ENCODE results near the gene CCDC91.

The CCDC91 gene

DNA sequence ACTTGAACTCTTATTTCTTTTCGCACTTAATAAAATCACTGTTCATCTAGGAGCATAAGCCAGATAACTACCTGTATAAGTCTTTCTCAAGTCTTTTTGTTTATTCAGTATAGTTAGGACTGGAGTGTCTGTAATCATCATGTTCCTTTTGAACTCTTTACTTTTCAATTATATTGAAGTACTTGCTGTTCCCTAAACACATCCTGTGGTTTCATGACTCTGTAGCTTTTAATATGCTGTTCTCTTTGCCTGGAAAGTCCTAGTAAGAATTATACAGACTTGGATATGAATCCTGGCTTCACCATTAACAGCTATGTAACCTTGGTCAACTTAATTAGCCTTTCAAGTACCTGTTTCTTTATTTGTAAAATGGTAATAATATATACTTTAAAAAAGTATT lies 88.2 kb downstream of the CCDC91 start:
- Histone ChIP-seq H3K36me3 (ENCODE audit: control insufficient read depth in 4 of 4, insufficient read depth in 4 of 4, low read length in 3 of 4) (peaks cover 0 to 3% (median 1%) of the 10 kb centered on the region in 4 experiments), H3K9me3 (ENCODE audit: control extremely low read depth in 1 of 5, control insufficient read depth in 4 of 5, insufficient read depth in 2 of 5, low read depth in 1 of 5, low read length in 4 of 5) (peaks cover 0 to 10% (median 0%) of the 10 kb centered on the region in 5 experiments), H3K4me1 (ENCODE audit: control extremely low read depth in 1 of 4, control insufficient read depth in 4 of 4, insufficient read depth in 4 of 4, low read length in 3 of 4) (no peaks in the 10 kb centered on the region), H3K27me3 (replicated peaks in 2 of 5; ENCODE audit: control insufficient read depth in 4 of 5, insufficient read depth in 5 of 5, low read length in 4 of 5) (no peaks in the 10 kb centered on the region), H3K27ac (ENCODE audit: insufficient read depth in 1 of 2, low read depth in 1 of 2, low read length in 2 of 2, poor library complexity in 1 of 2, severe bottlenecking in 2 of 2) (no peak overlapping the region), H3K4me3 (ENCODE audit: control insufficient read depth in 1 of 7, extremely low read depth in 1 of 7, insufficient read depth in 4 of 7, low read depth in 2 of 7, low read length in 6 of 7) (no peak overlapping the region)
- ChIA-PET CTCF (no interaction called here), POLR2A (no interaction called here)
- WGBS (ENCODE audit: insufficient coverage): no CpG with 5 or more reads among the region's 1 CpG
- DNase-seq: no peak

DNA sequence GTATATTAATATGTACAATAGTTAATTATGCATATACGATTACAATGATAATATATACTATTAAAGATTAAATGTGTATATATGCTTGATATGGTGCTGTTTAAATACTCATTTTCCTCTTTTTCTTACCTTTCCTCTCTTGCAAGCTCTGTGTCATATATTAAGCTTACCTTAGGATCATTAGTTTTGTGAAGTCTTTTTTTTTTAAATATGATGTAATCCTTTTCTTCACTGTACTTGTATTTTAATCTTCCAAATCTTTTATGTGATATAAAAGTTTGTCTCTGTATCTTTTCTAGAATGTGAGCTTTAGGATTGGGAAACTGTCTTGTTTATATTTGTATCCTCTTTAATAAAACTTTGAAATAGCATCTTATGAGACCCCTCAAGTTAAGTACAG lies 88.7 kb downstream of the CCDC91 start:
- no CpG with 5 or more reads among the region's 1 CpG for WGBS (ENCODE audit: insufficient coverage)
- Histone ChIP-seq H3K4me1 (ENCODE audit: control extremely low read depth in 1 of 4, control insufficient read depth in 4 of 4, insufficient read depth in 4 of 4, low read length in 3 of 4) (no peaks in the 10 kb centered on the region), H3K4me3 (ENCODE audit: control insufficient read depth in 1 of 7, extremely low read depth in 1 of 7, insufficient read depth in 4 of 7, low read depth in 2 of 7, low read length in 6 of 7) (no peak overlapping the region), H3K36me3 (ENCODE audit: control insufficient read depth in 4 of 4, insufficient read depth in 4 of 4, low read length in 3 of 4) (peaks cover 0 to 3% (median 1%) of the 10 kb centered on the region in 4 experiments), H3K9me3 (ENCODE audit: control extremely low read depth in 1 of 5, control insufficient read depth in 4 of 5, insufficient read depth in 2 of 5, low read depth in 1 of 5, low read length in 4 of 5) (peaks cover 0 to 14% (median 0%) of the 10 kb centered on the region in 5 experiments), H3K27me3 (replicated peaks in 2 of 5; ENCODE audit: control insufficient read depth in 4 of 5, insufficient read depth in 5 of 5, low read length in 4 of 5) (no peaks in the 10 kb centered on the region), H3K27ac (ENCODE audit: insufficient read depth in 1 of 2, low read depth in 1 of 2, low read length in 2 of 2, poor library complexity in 1 of 2, severe bottlenecking in 2 of 2) (no peak overlapping the region)
- DNase-seq: no peak
- POLR2A ChIA-PET: no interaction called here
- CTCF ChIA-PET: no interaction called here

DNA sequence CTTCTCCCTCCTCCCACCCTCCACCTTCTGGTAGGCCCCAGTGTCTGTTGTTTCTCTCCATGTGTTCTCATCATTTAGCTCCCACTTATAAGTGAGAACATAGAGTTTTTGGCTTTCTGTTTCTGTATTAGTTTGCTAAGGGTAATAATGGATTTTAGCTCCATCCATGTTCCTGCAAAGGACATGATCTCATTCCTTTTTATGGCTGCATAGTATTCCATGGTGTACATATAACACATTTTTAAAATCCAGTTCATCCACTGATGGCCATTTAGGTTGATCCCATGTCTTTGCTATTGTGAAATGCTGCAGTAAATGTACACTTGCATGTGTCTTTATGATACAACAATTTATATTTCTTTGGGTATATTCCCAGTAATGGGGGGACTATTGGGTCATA lies 96.1 kb downstream of the CCDC91 start:
- POLR2A ChIA-PET: no interaction called here
- H3K27ac ChIP-seq (ENCODE audit: insufficient read depth in 1 of 2, low read depth in 1 of 2, low read length in 2 of 2, poor library complexity in 1 of 2, severe bottlenecking in 2 of 2): no peak overlapping the region
- CTCF ChIA-PET: no interaction called here

DNA sequence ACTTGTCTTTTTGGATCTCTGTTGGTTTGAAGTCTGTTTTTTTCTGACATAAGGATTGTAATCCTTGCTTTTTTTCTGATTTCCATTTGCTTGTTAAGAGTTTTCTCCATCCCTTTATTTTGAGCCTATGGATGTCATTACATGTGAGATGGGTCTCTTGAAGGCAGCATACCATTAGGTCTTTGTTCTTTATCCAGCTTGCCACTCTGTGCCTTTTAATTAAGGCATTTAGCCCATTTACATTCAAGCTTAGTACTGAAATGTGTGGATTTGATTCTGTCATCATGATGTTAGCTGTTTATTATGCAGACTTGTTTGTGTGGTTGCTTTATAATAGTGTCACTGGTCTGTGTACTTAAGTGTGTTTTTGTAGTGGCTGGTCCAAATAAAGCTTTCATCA lies 100.0 kb downstream of the CCDC91 start:
- ChIA-PET POLR2A (no interaction called here), CTCF (no interaction called here)
- no peaks in the 10 kb centered on the region for H3K27me3 ChIP-seq (replicated peaks in 2 of 5; ENCODE audit: control insufficient read depth in 4 of 5, insufficient read depth in 5 of 5, low read length in 4 of 5)
- peak; percentile 8 to 47 (median 46) for DNase-seq
- H3K4me3 ChIP-seq (ENCODE audit: control insufficient read depth in 1 of 7, extremely low read depth in 1 of 7, insufficient read depth in 4 of 7, low read depth in 2 of 7, low read length in 6 of 7): no peak overlapping the region
- peaks cover 0 to 22% (median 8%) of the 10 kb centered on the region in 4 experiments for H3K36me3 ChIP-seq (ENCODE audit: control insufficient read depth in 4 of 4, insufficient read depth in 4 of 4, low read length in 3 of 4)
- peaks cover 6 to 48% (median 20%) of the 10 kb centered on the region in 5 experiments for H3K9me3 ChIP-seq (ENCODE audit: control extremely low read depth in 1 of 5, control insufficient read depth in 4 of 5, insufficient read depth in 2 of 5, low read depth in 1 of 5, low read length in 4 of 5)
- H3K4me1 ChIP-seq (ENCODE audit: control extremely low read depth in 1 of 4, control insufficient read depth in 4 of 4, insufficient read depth in 4 of 4, low read length in 3 of 4): no peaks in the 10 kb centered on the region
- no peak overlapping the region for H3K27ac ChIP-seq (ENCODE audit: insufficient read depth in 1 of 2, low read depth in 1 of 2, low read length in 2 of 2, poor library complexity in 1 of 2, severe bottlenecking in 2 of 2)

More for the DNA sequence above, 96.1 kb downstream of the CCDC91 start:
- no peak for DNase-seq
- H3K4me1 ChIP-seq (ENCODE audit: control extremely low read depth in 1 of 4, control insufficient read depth in 4 of 4, insufficient read depth in 4 of 4, low read length in 3 of 4): no peaks in the 10 kb centered on the region
- no peaks in the 10 kb centered on the region for H3K27me3 ChIP-seq (replicated peaks in 2 of 5; ENCODE audit: control insufficient read depth in 4 of 5, insufficient read depth in 5 of 5, low read length in 4 of 5)
- H3K36me3 ChIP-seq (ENCODE audit: control insufficient read depth in 4 of 4, insufficient read depth in 4 of 4, low read length in 3 of 4): peaks cover 0 to 13% (median 2%) of the 10 kb centered on the region in 4 experiments
- peaks cover 6 to 55% (median 14%) of the 10 kb centered on the region in 5 experiments for H3K9me3 ChIP-seq (ENCODE audit: control extremely low read depth in 1 of 5, control insufficient read depth in 4 of 5, insufficient read depth in 2 of 5, low read depth in 1 of 5, low read length in 4 of 5)
- H3K4me3 ChIP-seq (ENCODE audit: control insufficient read depth in 1 of 7, extremely low read depth in 1 of 7, insufficient read depth in 4 of 7, low read depth in 2 of 7, low read length in 6 of 7): no peak overlapping the region

DNA sequence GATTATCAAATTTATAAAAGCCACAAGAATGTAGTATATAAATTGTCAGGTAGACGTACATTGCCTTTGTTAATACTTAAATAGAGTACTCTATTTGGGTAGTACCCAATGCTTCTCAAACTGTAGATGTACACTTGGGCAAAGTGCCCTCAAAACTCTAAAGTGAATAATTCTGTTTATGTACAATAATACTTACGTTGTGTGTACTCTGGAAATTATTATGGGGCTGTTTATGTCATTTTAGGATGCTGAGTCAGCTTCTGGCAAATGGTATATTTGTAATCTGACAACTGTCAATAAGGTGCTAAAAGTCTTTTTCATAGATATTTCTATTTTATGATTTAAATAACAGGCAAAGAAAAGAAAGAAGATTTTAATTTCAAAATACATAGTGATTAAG lies 102.4 kb downstream of the CCDC91 start:
- no CpG with 5 or more reads among the region's 2 CpGs for WGBS (ENCODE audit: insufficient coverage)

DNA sequence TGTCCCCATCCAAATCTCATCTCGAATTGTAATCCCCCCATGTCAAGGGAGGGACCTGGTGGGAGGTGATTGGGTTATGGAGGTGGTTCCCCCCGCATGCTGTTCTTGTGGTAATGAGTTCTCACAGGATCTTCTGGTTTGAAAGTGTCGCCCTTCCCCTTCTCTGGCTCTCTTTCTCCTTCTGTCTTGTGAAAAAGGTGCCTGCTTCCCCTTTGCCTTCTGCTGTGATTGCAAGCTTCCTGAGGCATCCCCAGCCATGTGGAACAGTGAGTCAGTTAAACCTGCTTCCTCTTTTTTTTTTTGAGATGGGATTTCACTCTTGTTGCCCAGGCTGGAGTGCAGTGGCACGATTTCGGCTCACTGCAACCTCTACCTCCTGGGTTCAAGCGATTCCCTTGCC lies 104.0 kb downstream of the CCDC91 start:
- ChIA-PET POLR2A (no interaction called here), CTCF (no interaction called here)
- H3K4me3 ChIP-seq (ENCODE audit: control insufficient read depth in 1 of 7, extremely low read depth in 1 of 7, insufficient read depth in 4 of 7, low read depth in 2 of 7, low read length in 6 of 7): no peak overlapping the region
- H3K27ac ChIP-seq (ENCODE audit: insufficient read depth in 1 of 2, low read depth in 1 of 2, low read length in 2 of 2, poor library complexity in 1 of 2, severe bottlenecking in 2 of 2): no peak overlapping the region
- H3K9me3 ChIP-seq (ENCODE audit: control extremely low read depth in 1 of 5, control insufficient read depth in 4 of 5, insufficient read depth in 2 of 5, low read depth in 1 of 5, low read length in 4 of 5): peaks cover 7 to 30% (median 14%) of the 10 kb centered on the region in 5 experiments
- peaks cover 0 to 16% (median 9%) of the 10 kb centered on the region in 4 experiments for H3K36me3 ChIP-seq (ENCODE audit: control insufficient read depth in 4 of 4, insufficient read depth in 4 of 4, low read length in 3 of 4)
- H3K4me1 ChIP-seq (ENCODE audit: control extremely low read depth in 1 of 4, control insufficient read depth in 4 of 4, insufficient read depth in 4 of 4, low read length in 3 of 4): no peaks in the 10 kb centered on the region
- DNase-seq: peak in 2 of 3 donors; percentile 30 to 34
- WGBS (ENCODE audit: insufficient coverage): 94% methylated on average over 3 of the region's 6 CpGs
- H3K27me3 ChIP-seq (replicated peaks in 2 of 5; ENCODE audit: control insufficient read depth in 4 of 5, insufficient read depth in 5 of 5, low read length in 4 of 5): no peaks in the 10 kb centered on the region

More for the DNA sequence above, 102.4 kb downstream of the CCDC91 start:
- no peak overlapping the region for H3K27ac ChIP-seq (ENCODE audit: insufficient read depth in 1 of 2, low read depth in 1 of 2, low read length in 2 of 2, poor library complexity in 1 of 2, severe bottlenecking in 2 of 2)
- H3K9me3 ChIP-seq (ENCODE audit: control extremely low read depth in 1 of 5, control insufficient read depth in 4 of 5, insufficient read depth in 2 of 5, low read depth in 1 of 5, low read length in 4 of 5): peaks cover 8 to 41% (median 17%) of the 10 kb centered on the region in 5 experiments
- POLR2A ChIA-PET: interaction anchor here (0.5 kb wide), 1 partner anchor 46 kb away, joined by 5 read pairs; no protein-coding TSS in a partner anchor
- CTCF ChIA-PET: interaction anchor here (0.8 kb wide), 1 partner anchor 155 kb away, joined by 3 read pairs; no protein-coding TSS in a partner anchor
- no peak overlapping the region for H3K4me3 ChIP-seq (ENCODE audit: control insufficient read depth in 1 of 7, extremely low read depth in 1 of 7, insufficient read depth in 4 of 7, low read depth in 2 of 7, low read length in 6 of 7)
- DNase-seq: no peak
- H3K27me3 ChIP-seq (replicated peaks in 2 of 5; ENCODE audit: control insufficient read depth in 4 of 5, insufficient read depth in 5 of 5, low read length in 4 of 5): no peaks in the 10 kb centered on the region
- peaks cover 0 to 22% (median 9%) of the 10 kb centered on the region in 4 experiments for H3K36me3 ChIP-seq (ENCODE audit: control insufficient read depth in 4 of 4, insufficient read depth in 4 of 4, low read length in 3 of 4)
- no peaks in the 10 kb centered on the region for H3K4me1 ChIP-seq (ENCODE audit: control extremely low read depth in 1 of 4, control insufficient read depth in 4 of 4, insufficient read depth in 4 of 4, low read length in 3 of 4)

DNA sequence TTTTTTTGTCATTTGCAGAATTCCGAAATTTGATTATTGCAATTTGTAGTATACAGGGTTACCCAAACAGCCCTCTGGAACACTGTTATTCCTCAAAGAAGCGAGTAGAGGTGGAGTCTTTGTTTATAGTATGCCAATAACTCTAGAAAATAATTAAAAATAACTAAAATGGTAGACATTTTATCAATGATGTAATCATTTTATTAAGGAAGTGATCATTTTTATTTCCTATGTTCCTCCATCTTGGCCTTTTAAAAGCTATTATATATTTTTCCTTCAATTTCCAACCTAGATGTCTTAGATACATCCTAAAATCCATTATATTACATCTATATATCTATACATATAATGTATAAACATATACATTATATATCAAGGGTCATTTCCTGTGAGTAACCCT lies 106.0 kb downstream of the CCDC91 start:
- no peak for DNase-seq
- WGBS (ENCODE audit: insufficient coverage): no CpG with 5 or more reads among the region's 2 CpGs
- POLR2A ChIA-PET: no interaction called here
- H3K27me3 ChIP-seq (replicated peaks in 2 of 5; ENCODE audit: control insufficient read depth in 4 of 5, insufficient read depth in 5 of 5, low read length in 4 of 5): no peaks in the 10 kb centered on the region
- H3K27ac ChIP-seq (ENCODE audit: insufficient read depth in 1 of 2, low read depth in 1 of 2, low read length in 2 of 2, poor library complexity in 1 of 2, severe bottlenecking in 2 of 2): no peak overlapping the region
- CTCF ChIA-PET: no interaction called here
- H3K4me3 ChIP-seq (ENCODE audit: control insufficient read depth in 1 of 7, extremely low read depth in 1 of 7, insufficient read depth in 4 of 7, low read depth in 2 of 7, low read length in 6 of 7): no peak overlapping the region
- H3K9me3 ChIP-seq (ENCODE audit: control extremely low read depth in 1 of 5, control insufficient read depth in 4 of 5, insufficient read depth in 2 of 5, low read depth in 1 of 5, low read length in 4 of 5): peaks cover 1 to 16% (median 9%) of the 10 kb centered on the region in 5 experiments
- peaks cover 0 to 15% (median 8%) of the 10 kb centered on the region in 4 experiments for H3K36me3 ChIP-seq (ENCODE audit: control insufficient read depth in 4 of 4, insufficient read depth in 4 of 4, low read length in 3 of 4)
- no peaks in the 10 kb centered on the region for H3K4me1 ChIP-seq (ENCODE audit: control extremely low read depth in 1 of 4, control insufficient read depth in 4 of 4, insufficient read depth in 4 of 4, low read length in 3 of 4)

All from common myeloid progenitor, CD34-positive (primary cell).